C4-2B (cell line): ENCODE results near the gene LRBA.

ENCODE experiments used
- ZFX ChIP-seq: fragments of 450-650 bp; IDR thresholded peaks from 2 replicates; pipeline ENCODE4 v1.6.1; 2017
- TF ChIP-seq, protein P1 (sequence below): fragments of 450-650 bp; conservative IDR thresholded peaks from 2 replicates; pipeline ENCODE4 v1.5.1; 2017; ENCODE audit warnings: mild to moderate bottlenecking

DNA sequence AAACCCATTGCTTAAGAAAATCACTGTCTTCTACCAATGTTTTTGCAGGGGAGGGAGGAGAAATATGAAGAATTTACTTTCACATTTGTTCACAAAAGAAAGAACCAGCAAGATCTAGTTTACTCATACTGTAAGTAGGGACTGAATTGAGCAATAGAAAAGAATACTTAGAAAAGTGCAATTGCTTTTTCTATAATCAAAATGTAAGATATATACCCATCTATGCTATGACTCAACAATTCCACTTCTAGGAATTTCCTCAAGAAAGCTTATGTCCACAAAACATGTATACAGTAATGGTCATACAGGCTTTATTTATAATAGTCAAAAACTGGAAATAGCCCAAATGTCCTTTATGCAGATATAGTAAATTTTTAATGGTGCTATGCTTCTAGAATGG, 196.4 kb downstream of the LRBA start:
- TF ChIP-seq, protein P1, sequence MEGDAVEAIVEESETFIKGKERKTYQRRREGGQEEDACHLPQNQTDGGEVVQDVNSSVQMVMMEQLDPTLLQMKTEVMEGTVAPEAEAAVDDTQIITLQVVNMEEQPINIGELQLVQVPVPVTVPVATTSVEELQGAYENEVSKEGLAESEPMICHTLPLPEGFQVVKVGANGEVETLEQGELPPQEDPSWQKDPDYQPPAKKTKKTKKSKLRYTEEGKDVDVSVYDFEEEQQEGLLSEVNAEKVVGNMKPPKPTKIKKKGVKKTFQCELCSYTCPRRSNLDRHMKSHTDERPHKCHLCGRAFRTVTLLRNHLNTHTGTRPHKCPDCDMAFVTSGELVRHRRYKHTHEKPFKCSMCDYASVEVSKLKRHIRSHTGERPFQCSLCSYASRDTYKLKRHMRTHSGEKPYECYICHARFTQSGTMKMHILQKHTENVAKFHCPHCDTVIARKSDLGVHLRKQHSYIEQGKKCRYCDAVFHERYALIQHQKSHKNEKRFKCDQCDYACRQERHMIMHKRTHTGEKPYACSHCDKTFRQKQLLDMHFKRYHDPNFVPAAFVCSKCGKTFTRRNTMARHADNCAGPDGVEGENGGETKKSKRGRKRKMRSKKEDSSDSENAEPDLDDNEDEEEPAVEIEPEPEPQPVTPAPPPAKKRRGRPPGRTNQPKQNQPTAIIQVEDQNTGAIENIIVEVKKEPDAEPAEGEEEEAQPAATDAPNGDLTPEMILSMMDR: no peak
- TF ChIP-seq ZFX: no peak
